Middle frontal gyrus (tissue), 1 donor: ENCODE results near the gene GJD3.
"Not testable (repeated sequence)": the region's sequence is repeated elsewhere in the genome, so short reads cannot be mapped to it uniquely, and the experiment has no call there.

ENCODE experiments used
- DNase-seq: peaks from one replicate; pipeline ENCODE4 v3.0.0-alpha.2; 2015; ENCODE audit warnings: low spot score; ENCODE audit errors: extremely low spot score

Gene GJD3

GRCh38 chr17:40369923-40370322 is 5.4 kb upstream of the GJD3 start:
- DNase-seq = no peak

- DNase-seq = not testable (repeated sequence)
Measured at GRCh38 chr17:40367728-40368127, 3.2 kb upstream of the GJD3 start.

GRCh38 chr17:40366861-40367518 is 2.5 kb upstream of the GJD3 start:
- no peak for DNase-seq

GRCh38 chr17:40366076-40366860 is 1.7 kb upstream of the GJD3 start:
- no peak for DNase-seq

GRCh38 chr17:40364906-40365305 is 369 bp upstream of the GJD3 start:
- no peak for DNase-seq

GRCh38 chr17:40363111-40363827 is 1.3 kb downstream of the GJD3 start:
- no peak for DNase-seq

- no peak for DNase-seq
Measured at GRCh38 chr17:40362696-40363110, 1.8 kb downstream of the GJD3 start.

GRCh38 chr17:40361925-40362695 is 2.4 kb downstream of the GJD3 start:
- DNase-seq = no peak

GRCh38 chr17:40361063-40361924 is 3.2 kb downstream of the GJD3 start:
- DNase-seq = no peak

GRCh38 chr17:40360091-40360490 is 4.4 kb downstream of the GJD3 start:
- no peak for DNase-seq

- DNase-seq = peak; percentile 79
Measured at GRCh38 chr17:40358323-40359038, 6.1 kb downstream of the GJD3 start.

GRCh38 chr17:40356990-40357881 is 7.3 kb downstream of the GJD3 start:
- DNase-seq = no peak

GRCh38 chr17:40355804-40356758 is 8.5 kb downstream of the GJD3 start:
- no peak for DNase-seq

GRCh38 chr17:40355123-40355803 is 9.3 kb downstream of the GJD3 start:
- no peak for DNase-seq

GRCh38 chr17:40354221-40355122 is 10.1 kb downstream of the GJD3 start:
- no peak for DNase-seq

GRCh38 chr17:40352779-40353394 is 11.7 kb downstream of the GJD3 start:
- no peak for DNase-seq
